Activated CD4-positive, alpha-beta memory T cell treated with anti-CD3 and anti-CD28 coated beads, Interleukin-2, amount 10 ng/mL, durations not matched to agents 7 days and 5 days (primary cell): Measurements from ENCODE around the gene CD7. TPM values are rescaled to one million over a fixed set of nuclear protein-coding genes. Genes with fewer than 3 reads are reported as not detected.

ENCODE experiments used
- CTCF ChIA-PET: fragments of 350-600 bp; sonication (Branson Sonifier 250); formaldehyde crosslinking; loops from one replicate; lab custom pipeline; 2021; ENCODE audit warnings: antibody characterized with exemption, inconsistent platforms; lab: Charles Lee
- POLR2A ChIA-PET: fragments of 350-600 bp; sonication (Branson Sonifier 250); formaldehyde crosslinking; loops from one replicate; lab custom pipeline; 2021; ENCODE audit warnings: antibody characterized with exemption; lab: Charles Lee
- DNase-seq: peaks from one replicate; pipeline ENCODE4 v3.0.0-alpha.2; 2020
- H3K27ac Mint-ChIP-seq: one replicate; pipeline ENCODE4 v1.8.0; 2021; ENCODE audit warnings: mild to moderate bottlenecking, mixed read lengths
- H3K27me3 Mint-ChIP-seq: one replicate; pipeline ENCODE4 v1.8.0; 2021; ENCODE audit warnings: mixed read lengths
- H3K36me3 Mint-ChIP-seq: one replicate; pipeline ENCODE4 v1.8.0; 2021; ENCODE audit warnings: low read depth, mixed read lengths
- H3K4me1 Mint-ChIP-seq: one replicate; pipeline ENCODE4 v1.8.0; 2021; ENCODE audit warnings: mixed read lengths
- H3K4me3 Mint-ChIP-seq: one replicate; pipeline ENCODE4 v1.8.0; 2021; ENCODE audit warnings: mild to moderate bottlenecking, mixed read lengths
- H3K9me3 Mint-ChIP-seq: one replicate; pipeline ENCODE4 v1.8.0; 2021; ENCODE audit warnings: mixed read lengths
- total RNA-seq, 2 experiments: library from RNA; stranded (reverse); gene quantifications; one replicate each; pipeline ENCODE4 v1.2.3, GENCODE V29; 2021

CD7 gene
- total RNA-seq, 2 experiments from 2014 or later = 138 to 140 TPM

DNA sequence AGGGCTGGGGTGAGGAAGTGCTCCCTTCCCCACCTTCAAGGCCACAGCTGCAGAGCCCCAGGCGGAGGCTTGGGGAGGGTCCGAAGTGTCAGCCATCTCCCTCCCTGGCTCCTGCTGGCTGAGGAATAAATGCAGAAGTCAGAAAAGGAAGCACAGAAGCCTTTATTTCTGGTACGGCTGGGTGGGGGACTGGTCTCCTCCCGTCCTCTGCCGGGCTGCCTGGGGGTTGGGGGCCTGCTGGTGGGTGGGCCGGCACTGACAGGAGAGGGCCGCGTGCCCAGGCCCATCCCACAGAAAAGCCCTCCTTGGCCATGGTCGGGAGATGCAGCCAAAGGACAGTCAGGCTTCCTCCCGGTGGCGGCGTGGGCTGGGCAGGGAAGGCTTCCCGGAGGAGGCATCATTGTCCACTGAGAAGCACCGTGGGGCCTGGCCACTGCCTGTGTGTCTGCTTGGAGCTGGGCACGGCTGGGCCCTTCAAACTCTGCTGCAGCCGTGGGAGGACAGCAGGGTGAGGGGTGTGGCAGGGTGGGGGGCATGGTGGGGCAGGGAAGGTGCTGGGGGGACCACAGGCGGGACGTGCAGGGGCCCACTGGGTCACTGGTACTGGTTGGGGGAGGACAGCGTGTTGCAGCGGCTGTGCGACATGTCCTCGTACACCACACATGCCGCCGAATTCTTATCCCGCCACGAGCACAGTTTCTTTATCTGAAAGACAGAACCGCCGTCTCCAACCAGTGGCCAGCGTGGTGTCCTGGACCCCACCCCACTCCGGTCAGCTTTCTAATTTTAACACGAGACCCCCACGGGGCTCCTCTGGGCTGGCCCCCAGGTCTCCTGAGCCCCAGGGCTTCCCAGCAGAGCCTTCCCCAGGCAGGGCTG is 2.4 kb downstream of the CD7 start:
- Mint-ChIP-seq H3K4me3 (peak overlapping the region; percentile 83), H3K27ac (no peak overlapping the region), H3K27me3 (peaks cover 7% of the 10 kb centered on the region), H3K9me3 (no peaks in the 10 kb centered on the region), H3K36me3 (peaks cover 2% of the 10 kb centered on the region), H3K4me1 (peaks cover 18% of the 10 kb centered on the region)
- CTCF ChIA-PET = no interaction called here
- no peak for DNase-seq
- POLR2A ChIA-PET = interaction anchor here (1.7 to 9.8 kb wide), 2 partner anchors 9 to 15 kb away, joined by 3 to 120 read pairs; no protein-coding TSS in a partner anchor

DNA sequence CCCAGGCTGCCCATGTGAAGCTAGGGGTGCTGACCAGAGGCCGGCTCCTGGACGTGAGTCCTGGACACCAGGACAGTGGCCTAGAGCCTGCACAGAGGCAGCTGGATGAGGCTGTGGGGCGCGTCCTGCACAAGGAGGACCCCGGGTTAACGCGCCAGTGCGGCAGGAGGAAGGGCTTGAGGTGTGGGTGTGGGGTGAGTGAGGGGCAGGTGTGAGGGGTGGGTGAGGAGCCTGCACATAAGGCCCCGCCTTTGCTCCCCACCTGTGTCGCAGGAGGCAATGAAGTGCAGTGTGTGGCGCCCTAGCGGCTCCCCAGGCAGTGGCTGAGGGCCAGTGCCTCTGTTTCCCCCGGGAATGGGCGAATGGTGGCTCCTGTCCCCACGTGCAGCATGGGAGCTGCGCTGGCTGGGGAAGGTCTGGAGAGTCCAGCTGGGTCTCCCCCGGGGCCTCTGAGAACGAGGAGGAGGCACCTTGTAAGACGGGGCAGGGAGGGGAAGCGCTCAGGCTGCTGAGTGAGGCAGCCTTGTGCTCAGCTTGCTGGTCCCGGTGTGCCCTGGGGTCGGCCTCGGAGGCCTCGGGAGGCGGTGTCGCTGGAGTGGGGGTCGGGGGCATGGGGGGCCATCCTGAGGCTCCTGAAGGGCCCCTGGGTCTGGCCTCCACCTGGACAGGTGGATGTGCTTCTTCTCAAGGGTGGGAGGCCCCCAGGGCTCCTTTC is 3.2 kb downstream of the CD7 start:
- POLR2A ChIA-PET = interaction anchor here (1.7 to 9.8 kb wide), 2 partner anchors 9 to 14 kb away, joined by 3 to 120 read pairs; no protein-coding TSS in a partner anchor
- Mint-ChIP-seq H3K4me3 (no peak overlapping the region), H3K9me3 (no peaks in the 10 kb centered on the region), H3K36me3 (peaks cover 2% of the 10 kb centered on the region), H3K4me1 (peaks cover 16% of the 10 kb centered on the region), H3K27me3 (peaks cover 7% of the 10 kb centered on the region), H3K27ac (no peak overlapping the region)
- CTCF ChIA-PET = no interaction called here
- no peak for DNase-seq

- H3K4me3 Mint-ChIP-seq = no peak overlapping the region
- CTCF ChIA-PET = no interaction called here
- H3K36me3 Mint-ChIP-seq = peaks cover 2% of the 10 kb centered on the region
- H3K9me3 Mint-ChIP-seq = no peaks in the 10 kb centered on the region
- peaks cover 16% of the 10 kb centered on the region for H3K4me1 Mint-ChIP-seq
- H3K27ac Mint-ChIP-seq = no peak overlapping the region
- POLR2A ChIA-PET = interaction anchor here (1.7 to 9.8 kb wide), 2 partner anchors 8 to 13 kb away, joined by 3 to 120 read pairs; no protein-coding TSS in a partner anchor
- no peak for DNase-seq
- peaks cover 7% of the 10 kb centered on the region for H3K27me3 Mint-ChIP-seq
Measured at GRCh38 chr17:82313195-82314011, 4.0 kb downstream of the CD7 start.

DNA sequence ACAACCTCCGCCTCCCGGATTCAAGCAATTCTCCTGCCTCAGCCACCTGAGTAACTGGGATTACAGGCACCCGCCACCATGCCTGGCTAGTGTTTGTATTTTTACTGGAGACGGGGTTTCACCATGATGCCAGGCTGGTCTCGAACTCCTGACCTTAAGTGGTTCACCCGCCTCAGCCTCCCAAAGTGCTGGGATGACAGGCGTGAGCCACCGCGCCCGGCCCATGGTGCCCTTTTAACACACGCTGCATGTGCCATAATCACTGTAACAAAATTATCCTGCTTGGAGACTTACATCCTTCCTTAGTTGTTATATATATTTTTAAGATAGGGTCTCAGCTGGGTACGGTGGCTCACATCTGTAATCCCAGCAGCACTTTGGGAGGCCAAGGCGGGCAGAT is 5.4 kb downstream of the CD7 start:
- Mint-ChIP-seq H3K4me3 (no peak overlapping the region), H3K36me3 (peaks cover 2% of the 10 kb centered on the region), H3K9me3 (no peaks in the 10 kb centered on the region), H3K27me3 (peaks cover 7% of the 10 kb centered on the region), H3K4me1 (peaks cover 18% of the 10 kb centered on the region), H3K27ac (no peak overlapping the region)
- CTCF ChIA-PET = no interaction called here
- DNase-seq = no peak
- POLR2A ChIA-PET = interaction anchor here (9.8 kb wide), 1 partner anchor 12 kb away, joined by 120 read pairs; no protein-coding TSS in a partner anchor

- H3K9me3 Mint-ChIP-seq = no peaks in the 10 kb centered on the region
Measured at GRCh38 chr17:82310877-82311276, 6.5 kb downstream of the CD7 start.

GRCh38 chr17:82309656-82310570 is 7.5 kb downstream of the CD7 start:
- Mint-ChIP-seq H3K27ac (no peak overlapping the region), H3K27me3 (peaks cover 3% of the 10 kb centered on the region), H3K9me3 (no peaks in the 10 kb centered on the region), H3K4me1 (peaks cover 20% of the 10 kb centered on the region), H3K4me3 (no peak overlapping the region), H3K36me3 (no peaks in the 10 kb centered on the region)
- ChIA-PET CTCF (interaction anchor here (1.0 to 1.3 kb wide), 2 partner anchors 9 to 12 kb away, joined by 3 to 4 read pairs; no protein-coding TSS in a partner anchor), POLR2A (interaction anchor here (0.9 to 9.8 kb wide), 3 partner anchors 10 to 82 kb away, joined by 3 to 120 read pairs (median 3); no protein-coding TSS in a partner anchor)
- DNase-seq = no peak

More at GRCh38 chr17:82310877-82311276, 6.5 kb downstream of the CD7 start:
- H3K27me3 Mint-ChIP-seq = peaks cover 6% of the 10 kb centered on the region
- peaks cover 2% of the 10 kb centered on the region for H3K36me3 Mint-ChIP-seq
- no peak for DNase-seq
- no peak overlapping the region for H3K27ac Mint-ChIP-seq
- CTCF ChIA-PET = no interaction called here
- H3K4me1 Mint-ChIP-seq = peaks cover 19% of the 10 kb centered on the region
- no peak overlapping the region for H3K4me3 Mint-ChIP-seq
- POLR2A ChIA-PET = interaction anchor here (9.8 kb wide), 1 partner anchor 11 kb away, joined by 120 read pairs; no protein-coding TSS in a partner anchor

GRCh38 chr17:82305727-82306300 is 11.6 kb downstream of the CD7 start:
- POLR2A ChIA-PET = interaction anchor here (0.9 to 2.5 kb wide), 3 partner anchors 8 to 19 kb away, joined by 3 to 12 read pairs (median 3); no protein-coding TSS in a partner anchor
- no peaks in the 10 kb centered on the region for H3K36me3 Mint-ChIP-seq
- no peaks in the 10 kb centered on the region for H3K9me3 Mint-ChIP-seq
- peaks cover 3% of the 10 kb centered on the region for H3K27me3 Mint-ChIP-seq
- CTCF ChIA-PET = interaction anchor here (4.8 kb wide), 1 partner anchor 11 kb away, joined by 19 read pairs; the partner anchor contains the start of gene CD7
- no peak for DNase-seq
- no peak overlapping the region for H3K4me3 Mint-ChIP-seq
- H3K4me1 Mint-ChIP-seq = peaks cover 51% of the 10 kb centered on the region
- no peak overlapping the region for H3K27ac Mint-ChIP-seq

DNA sequence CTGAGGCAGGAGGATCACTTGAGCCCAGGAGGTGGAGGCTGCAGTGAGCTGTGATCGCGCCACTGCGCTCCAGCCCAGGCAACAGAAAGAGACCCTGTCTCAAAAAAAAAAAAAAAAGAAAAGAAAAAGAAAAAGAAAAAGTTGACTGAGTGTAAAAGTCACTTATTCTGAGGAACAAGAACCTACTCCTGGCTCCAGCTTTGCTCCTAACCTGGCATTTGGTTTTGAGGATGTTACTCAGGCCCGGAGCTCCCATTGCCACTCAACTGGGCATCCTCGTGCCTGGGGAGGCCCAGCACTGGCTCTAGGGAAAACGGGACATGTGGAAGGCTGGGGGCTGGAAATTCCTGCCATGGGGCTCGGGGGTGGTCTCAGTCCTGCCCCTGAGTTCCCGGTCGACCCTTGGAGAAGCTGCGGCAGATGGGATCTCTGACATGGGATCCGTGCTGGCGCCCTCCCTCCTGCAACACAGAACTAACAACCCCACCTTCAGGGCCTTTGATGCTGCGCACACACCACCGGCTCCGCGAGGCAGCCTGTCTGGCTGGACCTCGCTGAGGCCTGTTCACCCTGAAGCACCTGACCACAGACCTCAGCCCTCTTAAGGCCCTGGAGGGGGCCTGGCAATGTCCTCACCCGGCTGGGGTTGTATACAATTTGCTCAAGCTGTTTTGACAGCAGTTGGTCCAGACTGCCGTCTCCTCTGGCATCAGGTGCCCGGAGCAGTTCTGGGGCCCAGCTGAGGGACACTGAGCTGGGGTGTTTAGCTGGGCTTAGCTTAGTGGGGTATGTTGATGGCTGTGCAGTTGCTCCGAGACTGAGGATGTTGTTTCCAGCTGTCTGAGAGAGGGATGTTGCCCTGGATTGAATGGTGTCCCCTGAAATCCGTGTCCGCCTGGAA is 12.3 kb downstream of the CD7 start:
- ChIA-PET POLR2A (interaction anchor here (1.5 to 4.7 kb wide), 2 partner anchors 9 to 13 kb away, joined by 3 to 38 read pairs; no protein-coding TSS in a partner anchor), CTCF (interaction anchor here (1.0 to 4.8 kb wide), 2 partner anchors 12 kb away, joined by 3 to 19 read pairs; partner anchors contain the start of gene CD7)
- no peak overlapping the region for H3K27ac Mint-ChIP-seq
- H3K4me3 Mint-ChIP-seq = no peak overlapping the region
- no peaks in the 10 kb centered on the region for H3K9me3 Mint-ChIP-seq
- H3K27me3 Mint-ChIP-seq = peaks cover 1% of the 10 kb centered on the region
- H3K36me3 Mint-ChIP-seq = no peaks in the 10 kb centered on the region
- peaks cover 59% of the 10 kb centered on the region for H3K4me1 Mint-ChIP-seq
- DNase-seq = no peak

- Mint-ChIP-seq H3K4me1 (peaks cover 68% of the 10 kb centered on the region), H3K27me3 (no peaks in the 10 kb centered on the region), H3K36me3 (no peaks in the 10 kb centered on the region), H3K4me3 (no peak overlapping the region), H3K27ac (peak overlapping the region; percentile 44), H3K9me3 (no peaks in the 10 kb centered on the region)
- ChIA-PET POLR2A (interaction anchor here (1.7 to 7.6 kb wide), 6 partner anchors 9 to 75 kb away, joined by 4 to 120 read pairs (median 18); partner anchors contain the start of genes CD7, CSNK1D and SLC16A3), CTCF (interaction anchor here (1.0 to 4.8 kb wide), 5 partner anchors 12 to 68 kb away, joined by 3 to 28 read pairs (median 17); partner anchors contain the start of gene CD7)
- DNase-seq = no peak
Measured at GRCh38 chr17:82303944-82304808, 13.2 kb downstream of the CD7 start.
